SK-N-MC (cell line): ENCODE results near the gene EYA3.

Source experiments
- EZH2 ChIP-seq: fragments of 200-600 bp; sonication (generic); IDR thresholded peaks from one replicate; pipeline ENCODE4 v1.6.1; 2017; ENCODE audit warnings: antibody characterized with exemption
- POLR2AphosphoS5 ChIP-seq: IDR thresholded peaks from 2 replicates; pipeline ENCODE4 v1.6.1; 2012; ENCODE audit warnings: mild to moderate bottlenecking, low read depth, low read length, borderline replicate concordance

GRCh38 chr1:28096210-28097099, 8.0 kb upstream of the EYA3 start:
- no peak for TF ChIP-seq EZH2
- no peak for TF ChIP-seq POLR2AphosphoS5
